ENCODE data around the gene SMAD3. TPM values are rescaled to one million over a fixed set of nuclear protein-coding genes. Genes with fewer than 3 reads are reported as not detected.

The SMAD3 gene
- total and polyA plus RNA-seq, 2 of the 8 experiments (the other 6 are each of a cell fraction or from before 2014, with no cell fraction given): 10.1 to 12.4 TPM

- TF ChIP-seq TAF1 (IDR thresholded peaks at IDR 0.05; ENCODE audit: low read depth, low read length) (no peak), TAF7 (optimal IDR thresholded peaks at IDR 0.05; ENCODE audit: borderline replicate concordance, low read depth, low read length) (no peak), CEBPB (IDR thresholded peaks at IDR 0.05; ENCODE audit: low read depth, low read length) (0 out of 2 replicates have a peak, but pooled peaks have one; percentile 1)
These were observed 79.4 kb downstream of the SMAD3 start (continued) for GRCh38 chr15:67144609-67145311.

Measured in H1 (cell line).